SU-DHL-6 (cell line): ENCODE measurements around the gene HTR6.

Source experiments
- H2AFZ ChIP-seq: fragments of 200-600 bp; sonication (generic); 2 replicates; pipeline ENCODE4 v1.6.1; 2014; ENCODE audit warnings: low read depth, mild to moderate bottlenecking, moderate library complexity, mixed read lengths, antibody characterized with exemption, low read length; ENCODE audit not compliant: severe bottlenecking
- H3F3A ChIP-seq: fragments of 200-600 bp; shearing (Covaris generic); 2 replicates; pipeline ENCODE4 v1.6.0; 2016; ENCODE audit warnings: antibody characterized with exemption, mild to moderate bottlenecking; ENCODE audit not compliant: insufficient read depth
- H3K27ac ChIP-seq: fragments of 200-600 bp; sonication (generic); 2 replicates; pipeline ENCODE4 v1.5.1; 2016; ENCODE audit warnings: low read depth, mild to moderate bottlenecking, low read length, moderate library complexity, mixed read lengths
- H3K27me3 ChIP-seq: fragments of 200-600 bp; sonication (generic), shearing (Covaris generic); 2 replicates; pipeline ENCODE4 v1.6.0; 2014; ENCODE audit warnings: mild to moderate bottlenecking, low read length
- H3K36me3 ChIP-seq: fragments of 200-600 bp; sonication (generic); 2 replicates; pipeline ENCODE4 v1.6.1; 2014; ENCODE audit warnings: mild to moderate bottlenecking, low read length, mixed read lengths
- H3K4me2 ChIP-seq: fragments of 300-600, 200-600 bp; shearing (Covaris generic), sonication (generic); 2 replicates; pipeline ENCODE4 v1.6.0; 2014; ENCODE audit warnings: low read length, low read depth, mild to moderate bottlenecking; ENCODE audit not compliant: poor library complexity, severe bottlenecking
- H3K4me3 ChIP-seq: fragments of 200-600 bp; sonication (generic); 2 replicates; pipeline ENCODE4 v1.5.1; 2014; ENCODE audit warnings: antibody characterized with exemption, low read length, mild to moderate bottlenecking, mixed read lengths; ENCODE audit not compliant: insufficient read depth, poor library complexity, severe bottlenecking
- H3K79me2 ChIP-seq: fragments of 200-600 bp; sonication (generic); 2 replicates; pipeline ENCODE4 v1.6.1; 2014; ENCODE audit warnings: mild to moderate bottlenecking, low read length, moderate library complexity; ENCODE audit not compliant: insufficient read depth
- H3K9ac ChIP-seq: fragments of 200-600 bp; sonication (generic); 2 replicates; pipeline ENCODE4 v1.7.0; 2014; ENCODE audit warnings: mild to moderate bottlenecking, low read length
- H3K9me2 ChIP-seq: fragments of 200-600 bp; sonication (generic); replicated peaks from 2 replicates; pipeline ENCODE4 v1.6.1; 2014; ENCODE audit warnings: low read length; ENCODE audit not compliant: insufficient read depth
- H3K9me3 ChIP-seq: fragments of 200-600 bp; sonication (generic); 2 replicates; pipeline ENCODE4 v1.6.1; 2014; ENCODE audit warnings: low read length, mixed read lengths; ENCODE audit not compliant: insufficient read depth
- H4K20me1 ChIP-seq: fragments of 200-600 bp; sonication (generic); 2 replicates; pipeline ENCODE4 v1.6.1; 2014; ENCODE audit warnings: low read depth, mild to moderate bottlenecking, antibody characterized with exemption, low read length, moderate library complexity, mixed read lengths
- CTCF ChIP-seq: fragments of 200-600 bp; sonication (generic); IDR thresholded peaks from one replicate; pipeline ENCODE4 v1.5.1; 2017; ENCODE audit warnings: antibody characterized with exemption, mild to moderate bottlenecking, low read length, moderate library complexity; ENCODE audit not compliant: insufficient read depth, poor library complexity, severe bottlenecking
- EZH2phosphoT487 ChIP-seq: fragments of 200-600 bp; sonication (generic), shearing (Covaris generic); conservative IDR thresholded peaks from 2 replicates; pipeline ENCODE4 v1.6.1; 2018; ENCODE audit warnings: mild to moderate bottlenecking, antibody characterized with exemption, low read length, moderate library complexity, mixed read lengths

The HTR6 gene

GRCh38 chr1:19725606-19726005, 60.9 kb downstream of the HTR6 start:
- no peak overlapping the region for H2AFZ ChIP-seq
- no peaks in the 10 kb centered on the region for H4K20me1 ChIP-seq
- H3K27me3 ChIP-seq: no peaks in the 10 kb centered on the region
- H3K9me3 ChIP-seq: no peaks in the 10 kb centered on the region
- TF ChIP-seq EZH2phosphoT487 (no peak), CTCF (no peak)
- H3K4me3 ChIP-seq: no peak overlapping the region
- H3K9ac ChIP-seq: no peak overlapping the region
- no peaks in the 10 kb centered on the region for H3K36me3 ChIP-seq
- no peaks in the 10 kb centered on the region for H3F3A ChIP-seq
- H3K27ac ChIP-seq: no peak overlapping the region
- H3K4me2 ChIP-seq: no peak overlapping the region
- H3K9me2 ChIP-seq: no peaks in the 10 kb centered on the region
- H3K79me2 ChIP-seq: no peaks in the 10 kb centered on the region

- H3K4me2 ChIP-seq: no peak overlapping the region
- H3K9me3 ChIP-seq: no peaks in the 10 kb centered on the region
- H3K79me2 ChIP-seq: no peaks in the 10 kb centered on the region
- no peaks in the 10 kb centered on the region for H3K27me3 ChIP-seq
- no peak overlapping the region for H3K9ac ChIP-seq
- H3K36me3 ChIP-seq: no peaks in the 10 kb centered on the region
- H4K20me1 ChIP-seq: no peaks in the 10 kb centered on the region
- no peaks in the 10 kb centered on the region for H3K9me2 ChIP-seq
- H2AFZ ChIP-seq: no peak overlapping the region
- no peaks in the 10 kb centered on the region for H3F3A ChIP-seq
- TF ChIP-seq EZH2phosphoT487: no peak
- no peak for TF ChIP-seq CTCF
- no peak overlapping the region for H3K27ac ChIP-seq
- no peak overlapping the region for H3K4me3 ChIP-seq
Observed at GRCh38 chr1:19728413-19729145, 63.9 kb downstream of the HTR6 start.

GRCh38 chr1:19730232-19730631, 65.6 kb downstream of the HTR6 start:
- H3K27ac ChIP-seq: no peak overlapping the region
- H2AFZ ChIP-seq: no peak overlapping the region
- no peaks in the 10 kb centered on the region for H3K36me3 ChIP-seq
- no peaks in the 10 kb centered on the region for H3K79me2 ChIP-seq
- H3F3A ChIP-seq: no peaks in the 10 kb centered on the region
- no peaks in the 10 kb centered on the region for H4K20me1 ChIP-seq
- H3K9me2 ChIP-seq: no peaks in the 10 kb centered on the region
- TF ChIP-seq CTCF: no peak
- TF ChIP-seq EZH2phosphoT487: no peak
- H3K9me3 ChIP-seq: no peaks in the 10 kb centered on the region
- H3K4me3 ChIP-seq: no peak overlapping the region
- no peak overlapping the region for H3K9ac ChIP-seq
- H3K27me3 ChIP-seq: no peaks in the 10 kb centered on the region
- H3K4me2 ChIP-seq: no peak overlapping the region
